HG03103 (cell line): ENCODE measurements around the gene ST3GAL4.
"Not testable (repeated sequence)": the region's sequence is repeated elsewhere in the genome, so short reads cannot be mapped to it uniquely, and the experiment has no call there.

Experiments used
- ATAC-seq: cut with Tn5 transposase; IDR thresholded peaks from one replicate; pipeline ENCODE4 v1.9.1; 2021; ENCODE audit warnings: low read depth; ENCODE audit not compliant: unreplicated experiment

ST3GAL4 gene

GRCh38 chr11:126361400-126361799 is 5.9 kb downstream of the ST3GAL4 start:
- ATAC-seq, result no peak

DNA sequence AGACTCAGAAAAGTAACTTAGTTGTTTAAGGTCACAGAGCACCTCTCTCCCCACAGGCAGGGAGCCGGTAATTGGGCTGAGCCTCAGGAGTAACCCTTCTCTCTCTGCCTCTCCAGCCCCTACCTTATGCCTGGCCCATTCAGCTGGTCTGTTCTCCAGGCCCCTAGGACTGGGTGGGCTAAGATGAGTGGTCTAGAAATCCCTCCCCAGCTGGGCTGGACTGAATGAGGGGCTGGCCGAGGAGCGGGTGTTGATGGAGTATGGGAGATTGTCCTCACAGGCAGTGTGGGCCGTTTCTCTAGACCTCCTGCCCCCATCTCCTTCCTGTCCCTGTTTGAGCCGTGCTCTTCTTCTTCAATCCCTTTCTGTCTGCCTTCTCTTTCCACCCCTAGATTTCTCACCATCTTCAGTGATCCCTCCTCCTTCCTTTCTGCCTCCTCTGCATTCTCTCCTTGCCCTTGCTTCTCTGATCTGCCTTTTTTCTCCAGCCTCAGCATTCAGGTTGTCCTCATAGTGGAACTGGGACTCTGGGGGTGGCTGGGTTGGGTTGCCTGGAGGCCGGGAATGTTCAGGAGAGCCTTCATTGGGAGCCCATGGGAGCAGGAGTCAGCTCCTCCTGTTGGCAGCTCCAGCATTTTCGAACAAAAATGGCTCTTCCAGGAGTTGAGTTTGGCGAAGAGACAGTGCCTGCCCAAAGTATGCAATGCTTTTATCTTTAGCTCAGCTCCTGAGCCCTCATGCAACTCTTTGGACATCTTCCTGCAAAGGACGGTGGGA is 7.6 kb downstream of the ST3GAL4 start:
- no peak for ATAC-seq

GRCh38 chr11:126363706-126364248 is 8.3 kb downstream of the ST3GAL4 start:
- no peak for ATAC-seq

DNA sequence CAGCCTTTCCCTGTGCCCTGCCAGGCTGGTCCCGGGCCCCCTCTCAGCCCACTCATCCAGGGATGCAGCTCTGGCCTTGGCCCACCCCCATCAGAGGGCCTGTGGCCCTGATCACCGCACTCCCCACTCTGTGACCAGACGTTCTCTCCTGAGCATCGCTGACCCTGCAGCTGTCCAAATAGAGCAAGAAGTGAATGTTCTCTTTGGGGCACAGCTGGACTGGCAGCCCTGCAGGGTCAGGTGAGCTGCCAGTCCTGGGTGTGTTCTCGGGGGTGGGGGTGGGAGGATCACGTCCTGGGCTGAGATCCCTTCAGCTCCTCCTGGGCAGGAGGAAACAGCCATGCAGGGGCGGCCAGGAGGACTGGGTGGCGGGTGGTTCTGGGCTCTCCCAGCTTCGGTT is 9.2 kb downstream of the ST3GAL4 start:
- ATAC-seq, result not testable (repeated sequence)

DNA sequence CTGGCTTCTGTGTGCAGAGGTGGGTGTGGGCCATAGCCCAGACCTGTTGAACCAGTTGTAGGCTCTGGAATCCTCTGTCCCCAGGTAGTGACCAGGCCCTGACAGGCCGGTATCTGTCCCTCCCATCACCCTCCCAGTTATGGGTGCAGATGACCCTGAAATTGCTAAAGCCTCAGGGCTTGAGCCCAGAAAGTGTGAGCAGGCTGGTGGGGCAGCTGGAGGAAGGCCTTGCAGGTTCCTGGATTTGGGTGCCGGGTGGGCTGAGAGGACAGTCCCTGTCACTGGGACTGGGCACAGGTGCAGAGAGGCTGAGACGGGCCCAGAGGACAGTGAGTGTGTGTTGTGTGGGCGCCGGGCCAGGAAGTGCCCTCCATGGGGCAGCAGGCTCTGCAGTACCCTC is 10.0 kb downstream of the ST3GAL4 start:
- not testable (repeated sequence) for ATAC-seq

DNA sequence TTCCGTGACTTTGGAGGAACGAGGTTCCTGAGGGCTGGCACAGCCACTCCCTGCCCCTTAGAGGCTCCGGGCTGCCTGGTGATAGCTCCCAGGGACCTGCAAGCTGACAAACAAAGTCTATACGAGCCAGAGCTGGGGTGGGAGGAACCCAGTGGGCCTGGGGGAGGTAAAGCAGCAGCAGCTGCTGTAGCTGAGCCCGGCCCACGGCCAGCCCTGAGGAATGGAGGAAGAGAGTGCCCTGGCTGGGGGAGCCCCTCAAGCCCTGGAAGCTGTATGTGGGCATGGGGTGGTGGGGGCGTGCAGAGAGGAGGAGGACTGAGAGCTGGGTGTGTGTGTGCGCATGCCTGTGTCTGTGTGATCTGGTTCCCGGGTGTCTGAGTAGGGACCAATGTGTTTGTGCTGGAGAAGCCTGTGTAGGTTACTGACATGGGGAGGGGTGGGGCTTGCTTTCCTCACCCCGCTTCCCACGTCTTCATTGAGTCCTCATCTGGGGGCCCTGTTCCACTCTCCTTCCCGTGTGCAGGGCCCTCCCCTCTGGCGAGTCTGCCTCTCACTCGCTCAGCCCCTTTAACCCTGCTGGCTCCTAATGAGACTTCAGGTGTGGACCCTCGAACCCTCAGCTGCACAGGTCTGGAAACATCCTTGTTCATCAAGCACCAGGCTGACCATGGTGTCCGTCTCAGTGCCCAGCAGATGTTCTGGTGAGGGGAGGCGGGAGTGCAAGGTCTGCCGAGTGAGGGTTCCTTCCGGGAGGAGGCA is 10.8 kb downstream of the ST3GAL4 start:
- ATAC-seq, result no peak

DNA sequence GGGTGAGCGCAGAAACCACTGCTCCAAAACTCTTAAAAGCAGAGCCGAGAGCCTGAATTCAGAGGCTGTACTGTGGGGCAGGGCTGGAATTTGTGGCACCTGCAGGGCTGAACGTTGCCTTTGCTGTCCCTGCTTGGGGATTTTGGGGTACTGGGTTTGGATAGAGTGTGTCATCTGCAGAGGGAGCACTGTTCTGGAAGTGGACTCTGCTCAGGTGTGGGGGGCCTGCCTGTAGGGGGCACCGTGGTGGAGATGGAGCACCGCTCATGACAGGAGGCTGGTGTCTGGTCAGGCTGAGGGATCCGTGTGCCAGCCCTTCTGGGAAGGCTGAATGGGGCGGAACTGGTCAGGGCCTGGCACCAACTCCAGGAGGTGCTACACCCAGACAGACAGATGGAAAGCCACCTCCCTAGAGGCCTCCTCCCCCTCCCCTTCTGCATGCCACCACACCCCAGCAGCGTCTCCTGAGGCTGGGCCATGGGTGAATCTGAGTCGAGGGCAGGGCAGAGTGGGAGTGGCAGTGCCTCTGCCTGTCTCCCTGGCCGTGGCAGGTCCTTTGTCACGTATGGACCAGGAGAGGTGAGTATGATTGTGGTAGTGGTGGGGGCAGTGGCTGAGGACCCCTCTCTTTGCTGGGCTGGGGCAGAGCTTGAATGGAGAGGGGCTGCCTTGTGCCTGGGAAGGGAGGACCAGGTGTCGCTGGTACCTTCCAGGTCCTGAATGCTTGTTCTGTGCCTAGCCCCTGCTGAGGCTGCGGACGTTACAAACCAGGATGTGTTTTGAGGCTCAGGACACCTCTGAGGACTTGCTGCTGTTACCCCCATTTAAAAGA is 11.6 kb downstream of the ST3GAL4 start:
- ATAC-seq, result not testable (repeated sequence)

- not testable (repeated sequence) for ATAC-seq
Measured at GRCh38 chr11:126367806-126368205, 12.3 kb downstream of the ST3GAL4 start.

GRCh38 chr11:126368336-126369119 is 13.0 kb downstream of the ST3GAL4 start:
- not testable (repeated sequence) for ATAC-seq

DNA sequence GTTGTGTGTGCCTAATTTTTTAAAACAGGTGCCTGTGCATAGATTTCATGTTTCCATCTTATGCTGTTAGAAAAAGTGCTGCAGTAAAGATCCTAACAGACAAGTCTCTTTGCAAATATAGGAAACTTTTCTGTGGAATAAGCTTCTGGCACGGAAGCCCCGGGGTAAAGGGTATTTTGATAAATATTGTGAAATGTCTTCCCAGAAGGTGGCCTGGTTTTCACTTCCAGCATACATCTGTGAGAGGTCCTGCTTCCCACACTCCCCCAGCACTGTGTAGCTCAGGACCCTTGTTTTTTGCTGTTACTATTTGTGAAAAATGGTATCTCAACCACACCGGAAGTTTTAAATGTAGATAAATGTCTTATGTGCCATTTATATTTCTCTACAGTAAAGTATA is 14.5 kb downstream of the ST3GAL4 start:
- no peak for ATAC-seq

DNA sequence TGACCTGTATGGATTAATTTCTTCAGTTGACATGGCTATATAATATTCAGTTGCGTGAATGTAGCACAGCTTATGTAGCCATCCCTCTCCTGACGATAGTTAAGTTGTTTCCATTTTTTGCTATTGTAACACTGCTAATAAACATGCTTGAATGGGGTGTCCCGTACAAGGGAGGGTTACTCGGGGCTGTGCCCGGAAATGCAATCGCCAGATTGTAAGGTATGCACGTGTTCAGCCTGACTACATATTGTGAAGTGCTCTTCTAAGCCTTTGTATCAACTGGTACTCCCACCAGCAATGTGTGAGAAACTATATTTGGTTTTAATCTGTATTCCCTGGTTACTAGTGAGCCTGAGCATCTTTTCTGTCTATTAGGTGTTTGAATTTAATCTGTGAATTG is 16.1 kb downstream of the ST3GAL4 start:
- no peak for ATAC-seq

- ATAC-seq, result not testable (repeated sequence)
Measured at GRCh38 chr11:126373389-126374066, 18.0 kb downstream of the ST3GAL4 start.

GRCh38 chr11:126374562-126375300 is 19.2 kb downstream of the ST3GAL4 start:
- ATAC-seq, result not testable (repeated sequence)

- no peak for ATAC-seq
Measured at GRCh38 chr11:126375726-126376125, 20.2 kb downstream of the ST3GAL4 start.

GRCh38 chr11:126378763-126379162 is 23.3 kb downstream of the ST3GAL4 start:
- no peak for ATAC-seq

DNA sequence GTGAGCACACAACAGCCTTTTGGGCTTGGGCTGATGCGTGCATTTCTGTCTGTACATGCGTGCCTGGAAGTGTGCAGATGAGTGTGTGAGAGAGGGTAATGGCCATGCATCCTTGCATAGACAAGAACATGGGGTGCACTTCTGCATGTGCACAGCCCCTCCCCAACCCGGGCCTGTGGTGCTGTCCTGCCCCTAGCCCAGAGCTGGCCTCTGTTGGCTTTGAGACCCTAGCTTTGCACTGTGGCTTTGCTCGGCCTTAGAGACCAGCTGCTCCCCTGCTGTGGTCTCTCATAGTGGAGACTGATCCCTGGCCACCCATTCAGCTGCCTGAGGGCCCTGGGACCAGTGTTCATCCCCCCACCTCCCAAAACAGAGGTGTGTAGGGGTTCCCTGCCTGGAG is 25.4 kb downstream of the ST3GAL4 start:
- ATAC-seq, result no peak

DNA sequence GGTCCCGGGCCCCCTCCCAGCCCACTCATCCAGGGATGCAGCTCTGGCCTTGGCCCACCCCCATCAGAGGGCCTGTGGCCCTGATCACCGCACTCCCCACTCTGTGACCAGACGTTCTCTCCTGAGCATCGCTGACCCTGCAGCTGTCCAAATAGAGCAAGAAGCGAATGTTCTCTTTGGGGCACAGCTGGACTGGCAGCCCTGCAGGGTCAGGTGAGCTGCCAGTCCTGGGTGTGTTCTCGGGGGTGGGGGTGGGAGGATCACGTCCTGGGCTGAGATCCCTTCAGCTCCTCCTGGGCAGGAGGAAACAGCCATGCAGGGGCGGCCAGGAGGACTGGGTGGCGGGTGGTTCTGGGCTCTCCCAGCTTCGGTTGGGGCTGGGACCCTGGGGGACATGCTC is 26.5 kb downstream of the ST3GAL4 start:
- not testable (repeated sequence) for ATAC-seq

- not testable (repeated sequence) for ATAC-seq
Measured at GRCh38 chr11:126382641-126383040, 27.2 kb downstream of the ST3GAL4 start.
